NCI-H1092 (cell line): ENCODE measurements around the gene EFNA5.

ENCODE experiments used
- DNase-seq: peaks from one replicate; lab custom pipeline; 2025; lab: John Stamatoyannopoulos, UW

EFNA5 gene

DNA sequence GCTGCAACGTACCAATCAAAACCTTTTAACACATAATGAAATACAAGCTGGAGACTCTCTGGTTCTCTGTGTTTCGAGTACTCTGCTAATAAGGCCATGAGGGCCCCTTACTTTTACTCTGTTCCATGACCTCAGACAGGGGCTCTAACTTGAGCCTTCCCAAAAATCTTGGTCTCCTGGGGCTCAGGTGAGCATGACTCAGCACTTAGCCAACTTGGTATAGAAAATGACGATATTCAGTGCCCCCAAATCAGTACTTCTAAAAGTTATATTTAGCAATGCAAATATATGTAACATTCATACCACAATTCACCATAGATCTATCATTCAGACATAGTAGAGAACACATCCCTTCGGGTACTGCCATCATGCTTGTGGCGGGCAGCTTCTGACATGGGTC is 278.9 kb downstream of the EFNA5 start:
- no peak for DNase-seq

DNA sequence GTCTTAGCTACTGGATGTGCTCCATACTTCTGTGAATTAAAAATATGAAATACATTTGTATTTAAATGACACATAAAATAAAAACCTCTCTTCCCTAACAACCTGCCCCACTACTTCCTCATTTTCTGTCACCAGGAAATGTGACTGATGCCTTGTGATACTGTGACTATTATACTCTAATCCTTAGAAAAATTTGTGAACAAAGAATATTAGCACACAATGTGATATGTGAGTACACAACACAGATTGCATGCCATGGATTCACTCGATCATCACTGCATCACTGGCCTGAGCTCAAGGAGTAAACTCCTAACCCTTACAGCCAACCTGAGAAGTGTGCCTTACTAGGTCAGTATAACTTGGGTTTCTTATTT is 281.0 kb downstream of the EFNA5 start:
- no peak for DNase-seq

DNA sequence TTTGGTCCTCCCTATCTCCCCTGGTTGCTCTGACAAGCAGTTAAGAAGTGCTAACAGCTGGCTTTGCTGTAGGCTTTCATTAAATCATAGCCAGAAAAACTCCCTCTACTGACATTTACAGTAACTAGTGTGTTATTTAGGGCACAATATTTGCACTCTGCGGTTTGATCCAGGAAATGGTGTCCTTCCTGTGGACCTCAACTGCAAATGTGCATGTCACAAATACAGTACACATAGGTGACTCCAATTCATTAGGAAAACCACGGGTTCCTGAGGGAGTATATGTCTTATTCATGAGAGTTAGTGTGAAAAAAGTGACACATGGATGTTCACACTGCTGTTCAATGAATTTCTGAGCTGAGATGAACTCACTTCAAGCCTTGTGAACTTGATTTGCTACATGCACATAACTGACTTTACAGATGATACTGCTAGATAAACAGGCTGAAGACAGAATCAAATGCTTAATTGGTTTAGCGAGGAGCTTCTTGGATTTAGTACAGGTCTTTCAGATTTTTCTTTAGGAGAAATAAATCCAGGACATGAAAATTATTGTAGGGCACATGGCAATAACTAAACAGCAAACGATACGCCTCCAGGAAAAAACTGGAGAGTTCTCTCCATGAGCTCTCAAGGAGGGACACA is 281.5 kb downstream of the EFNA5 start:
- peak; percentile 9 for DNase-seq

DNA sequence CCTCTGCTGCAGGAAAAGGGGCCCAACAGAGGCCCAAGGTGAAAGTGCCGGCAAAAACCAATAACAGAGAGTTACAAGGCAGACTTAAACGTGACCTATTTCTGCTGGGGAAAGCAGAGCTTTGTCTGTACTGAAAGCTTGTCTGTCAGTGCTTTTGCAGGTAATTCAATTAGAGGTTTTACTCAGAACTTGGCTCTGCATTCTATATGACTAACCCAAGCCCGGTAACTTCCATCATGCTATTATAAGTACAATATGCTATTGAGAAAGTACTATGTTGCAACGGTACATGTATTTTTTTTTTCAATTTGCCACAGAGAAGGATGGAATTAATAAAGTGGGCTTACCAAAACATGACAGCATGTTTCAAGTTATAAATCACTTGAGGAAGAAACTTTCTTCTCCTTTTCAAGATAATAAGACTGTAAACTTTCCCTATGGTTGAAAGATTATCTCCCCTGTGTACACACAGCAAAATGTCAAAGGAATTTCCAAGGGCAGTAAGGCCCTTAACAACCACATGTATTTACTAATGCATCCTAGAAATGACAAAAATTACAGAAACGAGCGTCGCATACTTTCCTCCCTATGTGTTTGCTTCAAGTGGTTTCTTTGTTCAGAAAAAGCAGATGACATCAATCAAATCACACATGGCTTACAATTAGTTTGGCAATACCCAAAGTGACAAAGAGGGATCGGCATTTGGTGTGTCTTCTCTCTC is 282.4 kb downstream of the EFNA5 start:
- DNase-seq: no peak

DNA sequence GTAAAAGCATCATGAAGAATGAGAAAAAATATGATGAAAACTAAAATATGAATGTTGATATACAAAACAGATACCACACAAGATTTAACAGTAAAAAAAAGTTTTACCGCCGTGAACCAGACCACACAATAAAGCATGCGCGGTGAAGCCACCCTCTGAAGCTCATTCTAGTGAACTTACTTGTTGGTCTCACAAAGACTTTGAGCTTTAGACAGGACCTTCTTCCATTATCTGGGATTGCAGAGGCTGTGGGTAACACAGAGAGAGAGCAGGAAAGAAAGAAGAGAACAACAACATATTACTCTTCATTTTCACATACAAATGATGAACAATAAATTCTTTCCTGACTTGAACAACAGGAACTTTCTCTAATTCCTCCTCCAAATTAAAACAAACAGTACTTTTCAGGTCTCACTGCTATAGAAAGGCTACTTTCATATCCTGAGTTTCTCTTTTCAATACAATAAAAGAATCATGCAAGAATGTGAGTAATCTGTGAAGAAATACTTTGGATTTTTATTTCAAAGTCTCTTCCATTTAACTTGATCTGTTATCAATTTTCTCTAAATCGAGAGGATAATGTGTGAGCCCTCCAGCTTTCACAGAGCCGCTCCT is 283.1 kb downstream of the EFNA5 start:
- no peak for DNase-seq

DNA sequence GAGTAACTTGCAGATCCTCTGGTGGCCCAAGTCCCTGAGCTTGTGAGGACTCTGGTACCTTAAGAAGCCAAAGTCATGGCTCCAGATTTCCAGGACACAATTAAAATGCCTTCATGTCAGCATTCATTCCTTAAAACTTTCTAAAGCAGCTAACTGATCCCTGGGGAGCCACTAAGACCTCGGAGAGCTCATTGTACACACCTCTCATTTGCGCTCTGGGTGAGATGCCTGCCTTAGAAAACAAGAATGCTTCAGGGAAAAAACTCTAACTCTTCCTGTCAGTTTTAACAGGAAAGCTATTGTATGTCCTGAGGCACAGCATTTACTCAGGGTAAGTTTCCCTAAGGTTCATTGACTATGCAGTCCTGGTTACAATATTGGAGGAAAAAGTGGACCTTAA is 285.0 kb downstream of the EFNA5 start:
- no peak for DNase-seq

DNA sequence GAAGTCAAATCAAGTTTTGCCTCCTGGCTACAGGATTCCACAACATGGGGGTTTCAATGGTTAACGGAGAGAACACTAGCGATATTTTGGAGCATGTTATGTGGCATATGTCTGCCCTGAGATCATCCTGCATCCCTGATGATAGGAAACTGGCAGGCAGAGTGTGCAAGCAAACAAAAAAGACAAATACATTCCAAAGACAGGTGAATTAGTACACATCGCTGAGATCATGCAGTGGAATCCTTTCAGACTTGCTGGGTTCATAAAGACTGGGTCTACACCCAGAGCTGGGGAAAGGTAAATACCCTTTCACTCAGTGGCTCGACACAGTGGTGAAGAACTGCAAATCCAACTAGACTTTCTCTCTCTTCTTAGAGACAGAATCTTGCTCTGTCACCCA is 286.5 kb downstream of the EFNA5 start:
- DNase-seq: no peak

DNA sequence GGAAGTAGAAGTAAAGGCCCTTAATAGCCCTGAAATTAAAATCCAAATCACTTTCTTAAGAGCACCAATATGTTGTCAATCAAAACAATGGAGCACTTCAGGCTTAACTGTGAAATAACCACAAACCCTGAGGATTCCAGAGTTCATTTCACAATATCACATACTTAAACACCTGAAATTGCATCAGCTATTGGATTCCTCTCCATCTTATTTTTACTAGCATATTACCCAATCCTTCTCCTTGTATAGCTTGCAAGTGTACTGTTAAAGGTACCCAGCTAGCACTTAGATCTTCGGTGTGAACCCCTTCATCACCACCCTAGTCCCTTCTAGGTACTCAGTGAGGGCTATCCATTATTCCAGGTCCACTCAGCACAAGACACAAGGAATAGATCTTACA is 287.3 kb downstream of the EFNA5 start:
- DNase-seq: no peak

DNA sequence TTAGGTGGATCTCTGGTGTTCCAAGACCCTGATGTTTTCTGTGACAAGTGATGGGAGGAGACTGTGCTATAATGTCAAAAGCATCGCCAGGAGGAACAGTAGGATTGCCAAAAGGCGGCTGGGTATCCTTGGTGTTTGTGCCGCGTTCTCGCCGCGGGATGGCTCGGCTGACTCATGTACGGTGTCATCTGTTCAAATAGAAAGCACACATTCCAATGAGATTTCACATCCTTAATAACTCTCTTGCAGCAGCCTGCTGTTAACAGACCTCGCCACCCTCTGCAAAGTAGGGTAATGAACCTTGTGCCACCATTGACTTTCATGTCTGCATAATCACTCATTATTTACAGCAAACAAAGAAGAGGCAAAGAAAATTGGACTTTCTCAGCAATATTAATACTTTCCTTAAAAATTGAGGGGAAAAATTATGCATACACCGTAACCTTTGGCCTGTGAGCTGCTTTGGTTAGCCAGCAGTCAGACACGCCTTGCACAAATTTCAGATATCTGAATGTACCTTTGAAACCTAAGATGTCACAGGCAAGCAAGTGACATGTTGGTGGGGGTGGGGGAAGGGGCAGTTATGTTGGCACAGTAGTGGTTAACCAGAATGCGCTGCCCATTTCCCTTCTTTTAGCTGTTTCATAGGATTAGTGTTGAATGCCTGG is 289.4 kb downstream of the EFNA5 start:
- no peak for DNase-seq

DNA sequence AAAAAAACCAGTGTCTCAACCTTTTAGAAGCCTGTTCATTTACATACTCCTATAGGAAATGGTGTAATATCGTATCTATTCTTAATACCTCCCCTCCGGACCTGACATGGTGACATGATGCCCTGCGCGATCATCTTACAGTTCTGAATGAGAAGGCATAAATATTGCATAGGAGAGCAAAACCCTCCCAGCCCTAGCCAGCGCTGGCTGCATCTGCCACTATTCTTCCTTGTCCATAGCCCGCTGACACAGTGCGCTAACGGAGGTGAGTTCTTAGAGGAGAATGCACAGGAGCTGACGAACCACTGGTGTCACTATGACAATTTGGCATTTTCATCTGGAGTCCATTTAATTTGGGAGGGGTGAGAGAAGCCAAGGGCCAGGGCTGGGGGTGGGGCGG is 290.1 kb downstream of the EFNA5 start:
- DNase-seq: no peak

DNA sequence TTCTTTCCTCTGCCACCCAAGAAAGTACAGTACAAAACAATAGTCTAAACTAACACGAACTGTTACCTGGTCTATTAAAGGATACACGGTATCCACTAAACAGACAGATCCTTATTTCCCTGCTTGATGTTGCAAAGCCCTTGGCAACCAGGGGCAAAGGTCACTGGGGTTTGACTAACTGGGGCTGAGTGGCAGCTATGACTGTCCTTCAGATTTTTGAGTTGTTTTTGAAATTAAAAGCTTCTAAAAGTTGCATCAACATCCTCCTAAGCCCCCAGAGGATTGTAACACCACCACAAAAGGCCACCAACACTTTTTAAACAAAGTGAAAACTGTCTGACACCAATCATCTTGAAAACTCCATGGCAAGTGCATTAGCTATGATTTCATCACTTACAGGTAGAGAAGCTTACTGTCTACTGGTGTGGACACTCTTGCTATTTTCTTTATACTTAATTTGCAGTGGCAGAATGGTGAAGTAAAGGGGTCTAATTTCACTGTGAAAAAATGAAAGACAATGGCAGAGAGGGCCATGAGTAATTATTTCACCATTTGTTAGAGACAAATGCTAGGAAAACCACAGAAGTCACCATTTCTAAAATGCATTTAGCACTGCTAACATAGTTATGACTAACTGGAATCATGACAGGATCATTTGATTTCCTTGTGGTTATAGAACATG is 292.4 kb downstream of the EFNA5 start:
- no peak for DNase-seq

DNA sequence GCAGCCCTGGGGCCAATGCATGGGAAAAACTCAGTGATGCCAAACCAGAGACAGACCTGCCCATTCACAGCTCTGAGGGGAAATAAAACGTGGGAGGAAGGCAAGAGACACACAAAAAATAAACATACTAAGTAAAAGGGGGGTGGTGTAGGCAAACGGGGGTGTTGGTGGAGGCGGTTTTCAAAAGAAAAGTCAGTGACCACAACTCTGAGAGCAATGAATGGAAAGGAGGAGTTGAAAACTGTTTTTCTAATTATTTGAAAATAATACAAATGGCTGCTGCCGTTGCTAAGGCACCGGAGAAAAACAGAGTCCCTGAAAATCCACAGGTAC is 293.5 kb downstream of the EFNA5 start:
- DNase-seq: no peak

DNA sequence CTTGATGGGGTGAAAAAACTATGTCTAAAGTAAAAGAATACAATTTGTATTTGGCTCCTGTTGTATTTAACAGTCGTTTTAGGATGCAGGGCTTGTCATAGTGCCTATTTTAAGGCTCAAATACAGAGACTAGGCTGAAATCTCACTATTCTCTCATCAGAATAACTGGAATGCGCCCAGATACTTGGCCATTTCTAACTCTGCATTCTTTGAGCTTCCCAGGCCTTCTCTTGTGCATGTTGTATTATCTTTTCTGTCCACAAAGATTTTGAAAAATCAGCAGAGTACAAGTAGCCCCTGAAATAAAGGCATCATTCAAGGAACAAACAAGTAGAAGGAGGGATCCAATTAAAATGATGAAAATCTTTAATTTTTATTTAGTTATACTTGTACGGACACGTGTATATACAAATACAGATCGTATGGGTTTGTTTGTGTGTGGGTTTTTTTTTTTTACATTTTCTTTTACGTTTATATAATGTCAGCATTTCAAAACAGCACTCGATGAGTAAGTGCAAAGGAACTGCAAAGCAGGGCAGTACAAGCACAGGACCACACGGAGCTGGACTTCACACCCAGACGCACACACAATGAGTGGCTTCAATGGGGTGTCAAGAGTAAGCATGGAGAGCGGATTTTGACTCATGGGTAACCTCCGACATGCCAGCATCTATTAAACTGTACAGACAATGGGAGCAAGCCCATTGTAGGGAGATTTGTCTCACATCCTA is 294.0 kb downstream of the EFNA5 start:
- DNase-seq: no peak

DNA sequence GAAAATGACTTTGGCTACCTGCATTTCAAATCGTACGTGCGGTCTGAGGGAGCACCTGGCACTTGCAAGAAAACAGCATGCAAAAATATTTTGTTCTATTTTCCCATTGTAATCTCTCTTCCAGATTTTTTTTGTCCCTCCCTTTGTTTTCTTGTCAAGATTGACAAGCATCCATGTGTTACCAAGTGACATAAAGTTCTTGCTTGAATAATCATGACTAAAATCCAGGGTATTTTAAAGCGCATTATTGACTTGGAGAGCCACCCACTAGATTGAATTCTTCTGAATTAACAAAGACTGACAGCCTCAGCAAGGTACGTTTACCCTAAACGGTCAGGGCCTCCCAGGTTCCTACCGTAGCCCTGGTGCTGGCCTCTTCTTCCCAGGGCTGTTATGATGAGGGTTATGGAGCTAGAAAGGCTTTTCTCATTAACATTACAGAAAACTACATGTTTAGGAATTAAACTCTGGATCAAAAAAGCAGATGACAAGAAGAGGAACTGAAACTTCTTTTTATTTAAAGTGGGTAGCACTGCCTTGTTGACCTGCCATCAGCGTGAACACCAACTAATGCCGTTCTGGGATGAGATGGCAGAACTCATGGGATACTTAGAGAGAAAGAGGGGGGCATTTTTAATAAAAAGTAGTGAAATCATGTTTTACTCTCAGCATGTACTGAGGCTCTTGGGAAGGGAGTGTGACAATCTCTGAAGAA is 297.0 kb downstream of the EFNA5 start:
- DNase-seq: no peak

DNA sequence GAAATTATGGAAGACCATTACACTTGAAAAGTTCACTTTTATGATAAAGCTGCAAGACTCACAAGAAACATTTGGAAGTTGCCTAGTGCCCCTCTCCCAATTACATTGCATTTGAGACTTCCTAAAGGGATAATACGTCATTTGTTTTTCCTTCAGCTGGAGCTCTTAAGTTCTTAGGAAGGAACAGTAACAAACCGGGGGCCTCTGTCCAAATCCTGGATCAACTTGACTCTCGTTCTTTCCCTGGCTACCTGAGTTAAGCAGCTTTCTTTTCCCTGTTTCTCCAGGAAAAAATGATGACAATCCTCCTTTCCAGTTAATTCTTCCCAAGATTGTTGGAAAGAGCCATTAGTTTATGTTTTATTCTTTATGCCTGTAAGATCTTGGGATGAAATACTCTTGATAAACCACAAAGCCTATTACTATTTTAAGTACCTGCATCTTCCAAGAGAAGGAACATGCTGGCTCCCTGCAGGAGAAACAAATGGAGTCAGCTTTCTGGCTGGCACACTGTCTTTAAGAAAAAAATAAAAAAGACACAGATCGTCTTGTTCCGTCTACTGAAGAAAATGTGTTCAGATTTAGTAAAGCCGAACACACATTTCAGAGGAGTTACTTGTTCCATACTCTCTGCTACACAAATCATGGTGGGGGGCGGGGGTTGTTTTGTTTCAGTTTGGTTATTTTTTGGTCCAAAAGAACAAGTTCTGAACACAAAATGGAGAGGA is 297.9 kb downstream of the EFNA5 start:
- DNase-seq: no peak

DNA sequence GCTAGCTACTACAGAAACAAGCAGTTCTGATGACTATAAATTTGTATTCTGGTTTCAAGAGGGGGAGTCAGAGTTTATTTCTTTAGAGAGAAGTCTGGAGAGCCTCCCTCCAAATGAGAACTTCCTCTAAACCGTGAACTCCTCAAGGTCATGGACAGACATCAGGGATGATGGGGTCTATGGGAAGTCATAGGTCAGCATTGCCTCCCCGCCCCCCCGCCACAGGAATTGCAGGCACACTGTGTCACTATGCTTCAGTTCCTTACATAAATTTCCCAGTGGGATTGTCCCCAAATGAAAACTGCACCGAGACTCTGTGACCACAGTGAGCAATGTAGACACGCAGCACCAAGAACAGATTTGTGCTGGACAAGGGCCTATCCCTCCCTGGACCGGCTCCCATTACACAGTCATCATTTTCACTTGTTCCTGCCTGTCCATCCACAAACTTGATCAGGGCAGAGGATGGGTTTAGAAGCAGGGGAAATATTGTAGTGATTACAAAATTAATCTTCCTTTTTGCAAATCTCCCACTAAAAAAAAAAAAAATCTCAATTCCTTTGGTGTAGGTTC is 300.3 kb downstream of the EFNA5 start:
- DNase-seq: no peak

DNA sequence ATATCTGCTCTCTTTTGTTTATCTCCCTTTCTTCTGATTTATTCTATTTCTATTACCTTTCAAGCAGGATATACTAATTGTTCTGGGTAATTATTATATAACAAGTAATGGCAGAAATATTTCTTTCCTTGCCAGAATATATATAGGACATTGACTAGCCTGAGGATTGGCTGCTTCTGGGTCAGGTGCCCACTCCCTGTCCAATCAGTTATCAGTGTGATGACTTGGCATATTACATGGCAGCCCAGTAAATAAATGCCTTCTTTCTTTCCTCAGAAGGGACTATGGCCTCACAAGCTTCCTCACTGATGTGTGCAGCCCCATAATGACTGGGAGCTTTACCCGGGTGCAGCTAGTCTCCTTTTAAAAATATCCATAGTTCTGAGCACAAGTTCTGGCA is 301.1 kb downstream of the EFNA5 start:
- no peak for DNase-seq

DNA sequence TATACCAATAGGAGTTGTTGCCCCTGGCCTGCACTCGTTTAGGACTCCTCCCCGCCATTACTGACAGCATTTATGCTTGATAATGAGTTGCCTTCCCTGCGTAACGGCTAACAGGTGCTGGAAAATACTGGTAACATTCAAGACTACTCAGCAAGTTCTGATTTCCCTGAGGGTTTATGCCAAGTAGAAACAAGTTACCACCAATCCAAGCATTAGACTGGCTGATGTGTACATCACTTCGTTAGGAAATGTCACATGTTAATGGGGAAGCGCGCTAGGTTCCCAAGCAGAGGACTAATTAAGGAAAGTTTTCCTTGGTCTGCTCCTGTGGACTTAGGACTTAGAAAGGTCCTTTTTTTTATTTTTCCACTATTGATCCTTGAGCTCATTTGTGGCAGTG is 302.1 kb downstream of the EFNA5 start:
- DNase-seq: no peak

DNA sequence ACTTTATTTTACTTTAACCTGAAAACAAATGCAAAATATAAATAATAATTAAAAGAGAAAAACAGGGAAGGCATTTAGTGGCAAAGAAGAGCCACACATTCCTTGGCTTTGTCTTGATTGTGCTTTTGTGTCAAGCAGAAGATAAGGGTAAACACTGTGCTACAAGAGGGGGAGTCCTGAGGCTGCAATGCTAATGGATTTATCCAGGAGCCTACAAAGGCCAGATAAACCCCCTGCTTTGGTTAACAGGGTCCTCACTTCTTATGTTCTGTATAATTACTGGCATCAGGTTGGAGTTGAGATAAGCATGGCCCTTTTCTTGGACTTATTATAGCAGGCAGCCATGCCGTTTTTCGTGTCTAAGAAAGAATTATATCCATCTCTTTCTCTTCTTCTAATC is 302.8 kb downstream of the EFNA5 start:
- DNase-seq: no peak

DNA sequence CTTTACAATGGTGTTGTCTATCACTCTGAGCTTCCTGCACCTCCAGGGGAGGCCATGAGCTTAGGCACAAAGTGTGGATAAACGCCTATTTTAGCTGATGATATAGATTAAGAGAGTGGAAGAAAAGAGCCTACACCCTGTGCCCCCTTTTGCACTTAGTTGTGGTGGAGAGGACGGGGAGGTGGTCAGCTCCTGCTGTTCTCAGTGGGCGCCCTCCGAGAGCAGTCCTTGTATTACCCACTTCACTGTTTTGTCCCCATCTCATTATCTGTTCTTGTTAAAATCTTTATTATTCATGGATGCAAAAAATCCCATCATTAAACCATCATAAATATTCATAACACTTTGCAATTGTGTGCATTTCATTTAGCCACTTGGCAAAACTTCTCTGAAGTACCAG is 303.3 kb downstream of the EFNA5 start:
- DNase-seq: no peak
